Ascending aorta (tissue), 2 donors: Measurements from ENCODE around the gene TTLL7. TPM values are rescaled to one million over a fixed set of nuclear protein-coding genes. Genes with fewer than 3 reads are reported as not detected.
A peak's percentile ranks its signal among the peaks of the same experiment; 100 is the strongest.

Experiments used
- DNase-seq, 2 donors: peaks; one replicate each; pipeline ENCODE4 v3.0.0-alpha.2; 2019; ENCODE audit warnings: low spot score in 2 of 2
- H3K27ac ChIP-seq, 2 donors: fragments of 200-600 bp; sonication (generic); one replicate each; pipeline ENCODE4 v1.5.1; 2016 to 2017; ENCODE audit warnings: mild to moderate bottlenecking in 1 of 2
- H3K27me3 ChIP-seq: fragments of 200-600 bp; sonication (generic); one replicate; pipeline ENCODE4 v1.5.1; 2017
- H3K36me3 ChIP-seq, 2 donors: fragments of 200-600 bp; sonication (generic); one replicate each; pipeline ENCODE4 v1.5.1; 2016
- H3K4me1 ChIP-seq, 2 donors: fragments of 200-600 bp; sonication (generic); one replicate each; pipeline ENCODE4 v1.5.1; 2016 to 2017; ENCODE audit warnings: mild to moderate bottlenecking in 1 of 2
- H3K4me3 ChIP-seq, 2 donors: fragments of 200-600 bp; sonication (generic); one replicate each; pipeline ENCODE4 v1.5.1; 2016 to 2017; ENCODE audit warnings: mild to moderate bottlenecking in 1 of 2
- H3K9me3 ChIP-seq, 2 donors: fragments of 200-600 bp; sonication (generic); one replicate each; pipeline ENCODE4 v1.5.1; 2016
- intact Hi-C: fragments of 100-400 bp; cut with DNase I; formaldehyde crosslinking; loops from one replicate; pipeline ENCODE4 v1.15.1; 2023
- total RNA-seq: library from RNA; depleted of rRNA; stranded (reverse); fragments of >200 nt; gene quantifications from one replicate; pipeline ENCODE4 v1.1.0, GENCODE V29; 2016
- TF ChIP-seq, protein P1 (sequence below), 3 experiments: fragments of 200-600 bp in 2 of 3; fragments of 450-650 bp in 1 of 3; sonication (generic) in 2 of 3; IDR thresholded peaks; one replicate each; pipeline ENCODE4 v1.5.1; 2016 to 2019; ENCODE audit warnings: antibody characterized with exemption in 3 of 3, mild to moderate bottlenecking in 1 of 3, moderate library complexity in 1 of 3

TTLL7 gene
- total RNA-seq, 1 donor from 2014 or later: 20.5 TPM

- no peak for DNase-seq
- Histone ChIP-seq H3K36me3 (no peaks in the 10 kb centered on the region), H3K4me1 (peaks cover 3 to 60% of the 10 kb centered on the region in 2 donors), H3K27me3 (no peaks in the 10 kb centered on the region), H3K9me3 (no peaks in the 10 kb centered on the region), H3K27ac (peak overlapping the region; percentile 88), H3K4me3 (no peak overlapping the region)
- TF ChIP-seq, protein P1, sequence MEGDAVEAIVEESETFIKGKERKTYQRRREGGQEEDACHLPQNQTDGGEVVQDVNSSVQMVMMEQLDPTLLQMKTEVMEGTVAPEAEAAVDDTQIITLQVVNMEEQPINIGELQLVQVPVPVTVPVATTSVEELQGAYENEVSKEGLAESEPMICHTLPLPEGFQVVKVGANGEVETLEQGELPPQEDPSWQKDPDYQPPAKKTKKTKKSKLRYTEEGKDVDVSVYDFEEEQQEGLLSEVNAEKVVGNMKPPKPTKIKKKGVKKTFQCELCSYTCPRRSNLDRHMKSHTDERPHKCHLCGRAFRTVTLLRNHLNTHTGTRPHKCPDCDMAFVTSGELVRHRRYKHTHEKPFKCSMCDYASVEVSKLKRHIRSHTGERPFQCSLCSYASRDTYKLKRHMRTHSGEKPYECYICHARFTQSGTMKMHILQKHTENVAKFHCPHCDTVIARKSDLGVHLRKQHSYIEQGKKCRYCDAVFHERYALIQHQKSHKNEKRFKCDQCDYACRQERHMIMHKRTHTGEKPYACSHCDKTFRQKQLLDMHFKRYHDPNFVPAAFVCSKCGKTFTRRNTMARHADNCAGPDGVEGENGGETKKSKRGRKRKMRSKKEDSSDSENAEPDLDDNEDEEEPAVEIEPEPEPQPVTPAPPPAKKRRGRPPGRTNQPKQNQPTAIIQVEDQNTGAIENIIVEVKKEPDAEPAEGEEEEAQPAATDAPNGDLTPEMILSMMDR (IDR thresholded peaks at IDR 0.05): no peak
- intact Hi-C loops: no loop called here
These were observed 37.2 kb downstream of the TTLL7 start for GRCh38 chr1:83961571-83962295.

- DNase-seq: no peak
- H3K27ac ChIP-seq: peak overlapping the region; percentile 88
These were observed 38.2 kb downstream of the TTLL7 start for GRCh38 chr1:83960669-83961277.

GRCh38 chr1:83959824-83960498, 39.0 kb downstream of the TTLL7 start:
- H3K4me3 ChIP-seq: no peak overlapping the region
- no peak for DNase-seq
- TF ChIP-seq, protein P1 (IDR thresholded peaks at IDR 0.05): no peak
- intact Hi-C loops: no loop called here
- H3K9me3 ChIP-seq: no peaks in the 10 kb centered on the region
- peaks cover 3 to 48% of the 10 kb centered on the region in 2 donors for H3K4me1 ChIP-seq
- no peaks in the 10 kb centered on the region for H3K27me3 ChIP-seq
- peak overlapping the region; percentile 88 for H3K27ac ChIP-seq
- H3K36me3 ChIP-seq: no peaks in the 10 kb centered on the region

More at GRCh38 chr1:83960669-83961277, 38.2 kb downstream of the TTLL7 start:
- Histone ChIP-seq H3K4me1 (peaks cover 3 to 51% of the 10 kb centered on the region in 2 donors), H3K4me3 (no peak overlapping the region), H3K9me3 (no peaks in the 10 kb centered on the region), H3K27me3 (no peaks in the 10 kb centered on the region), H3K36me3 (no peaks in the 10 kb centered on the region)
- TF ChIP-seq, protein P1 (IDR thresholded peaks at IDR 0.05): no peak
- intact Hi-C loops: no loop called here

GRCh38 chr1:83958704-83959103, 40.2 kb downstream of the TTLL7 start:
- no peaks in the 10 kb centered on the region for H3K36me3 ChIP-seq
- DNase-seq: no peak
- TF ChIP-seq, protein P1 (IDR thresholded peaks at IDR 0.05): no peak
- H3K9me3 ChIP-seq: no peaks in the 10 kb centered on the region
- intact Hi-C loops: no loop called here
- no peaks in the 10 kb centered on the region for H3K27me3 ChIP-seq
- peaks cover 3 to 46% of the 10 kb centered on the region in 2 donors for H3K4me1 ChIP-seq
- peak overlapping the region; percentile 37 to 52 for H3K27ac ChIP-seq
- H3K4me3 ChIP-seq: no peak overlapping the region

DNA sequence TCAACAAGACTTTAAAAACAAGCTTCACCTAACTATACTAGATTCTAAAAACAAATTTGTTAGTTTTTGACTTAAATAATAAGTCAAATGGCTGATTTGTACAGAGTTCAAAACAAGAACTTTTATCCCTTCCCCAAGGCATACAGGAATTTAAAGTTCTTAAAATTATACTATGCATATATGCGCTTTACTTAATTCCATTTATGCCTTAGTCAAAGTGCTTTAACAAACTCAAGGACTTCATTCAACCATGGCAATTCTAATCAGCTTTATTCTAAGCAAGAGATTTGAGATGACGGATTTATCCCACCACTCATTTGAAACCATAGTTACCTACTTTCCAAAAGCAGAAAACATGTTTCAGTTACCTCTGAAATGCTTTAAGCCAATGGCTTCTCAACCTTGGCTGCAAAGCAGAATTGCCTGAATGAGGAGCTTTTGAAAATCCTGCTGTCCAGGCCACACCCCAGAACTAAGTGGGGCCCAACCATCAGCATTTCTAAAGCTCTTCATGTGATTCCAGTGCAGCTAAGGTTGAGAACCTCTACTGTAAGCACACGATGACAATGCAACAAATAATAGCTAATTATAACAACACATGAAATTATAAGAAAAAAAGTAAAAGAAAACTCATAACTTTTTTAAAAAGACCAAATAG, 44.6 kb downstream of the TTLL7 start:
- no peaks in the 10 kb centered on the region for H3K9me3 ChIP-seq
- H3K4me1 ChIP-seq: peaks cover 0 to 16% of the 10 kb centered on the region in 2 donors
- H3K27ac ChIP-seq: no peak overlapping the region
- H3K36me3 ChIP-seq: no peaks in the 10 kb centered on the region
- TF ChIP-seq, protein P1 (IDR thresholded peaks at IDR 0.05): no peak
- no peaks in the 10 kb centered on the region for H3K27me3 ChIP-seq
- intact Hi-C loops: no loop called here
- H3K4me3 ChIP-seq: no peak overlapping the region
- DNase-seq: no peak
